ENCODE measurements around the gene KCNC1.

KCNC1 gene

GRCh38 chr11:17693531-17693930 lies 41.0 kb upstream of the KCNC1 start:
- H3K4me3 ChIP-seq (ENCODE audit: control insufficient read depth, low read depth, low read length), result no peak overlapping the region
- no peak for TF ChIP-seq CTCF (IDR thresholded peaks at IDR 0.05; ENCODE audit: control insufficient read depth, insufficient read depth, low read depth, low read length, missing control alignments)
- DNase-seq (ENCODE audit: low read depth), result no peak

GRCh38 chr11:17694494-17695110 lies 40.0 kb upstream of the KCNC1 start:
- DNase-seq (ENCODE audit: low read depth), result no peak
- TF ChIP-seq CTCF (IDR thresholded peaks at IDR 0.05; ENCODE audit: control insufficient read depth, insufficient read depth, low read depth, low read length, missing control alignments), result no peak
- no peak overlapping the region for H3K4me3 ChIP-seq (ENCODE audit: control insufficient read depth, low read depth, low read length)

- H3K4me3 ChIP-seq (ENCODE audit: control insufficient read depth, low read depth, low read length), result no peak overlapping the region
- DNase-seq (ENCODE audit: low read depth), result no peak
- TF ChIP-seq CTCF (IDR thresholded peaks at IDR 0.05; ENCODE audit: control insufficient read depth, insufficient read depth, low read depth, low read length, missing control alignments), result no peak
These were observed 38.8 kb upstream of the KCNC1 start for GRCh38 chr11:17695454-17696441.

- no peak for TF ChIP-seq CTCF (IDR thresholded peaks at IDR 0.05; ENCODE audit: control insufficient read depth, insufficient read depth, low read depth, low read length, missing control alignments)
- DNase-seq (ENCODE audit: low read depth), result no peak
- no peak overlapping the region for H3K4me3 ChIP-seq (ENCODE audit: control insufficient read depth, low read depth, low read length)
These were observed 37.8 kb upstream of the KCNC1 start for GRCh38 chr11:17696741-17697140.

- no peak overlapping the region for H3K4me3 ChIP-seq (ENCODE audit: control insufficient read depth, low read depth, low read length)
- TF ChIP-seq CTCF (IDR thresholded peaks at IDR 0.05; ENCODE audit: control insufficient read depth, insufficient read depth, low read depth, low read length, missing control alignments), result no peak
- no peak for DNase-seq (ENCODE audit: low read depth)
These were observed 37.2 kb upstream of the KCNC1 start for GRCh38 chr11:17697175-17697949.

Measured in AG09309 (cell line).